ENCODE results near the gene HSD11B2. TPM values are rescaled to one million over a fixed set of nuclear protein-coding genes. Genes with fewer than 3 reads are reported as not detected.

The HSD11B2 gene
- total RNA-seq, 1 experiment from 2014 or later, result 33.5 TPM

DNA sequence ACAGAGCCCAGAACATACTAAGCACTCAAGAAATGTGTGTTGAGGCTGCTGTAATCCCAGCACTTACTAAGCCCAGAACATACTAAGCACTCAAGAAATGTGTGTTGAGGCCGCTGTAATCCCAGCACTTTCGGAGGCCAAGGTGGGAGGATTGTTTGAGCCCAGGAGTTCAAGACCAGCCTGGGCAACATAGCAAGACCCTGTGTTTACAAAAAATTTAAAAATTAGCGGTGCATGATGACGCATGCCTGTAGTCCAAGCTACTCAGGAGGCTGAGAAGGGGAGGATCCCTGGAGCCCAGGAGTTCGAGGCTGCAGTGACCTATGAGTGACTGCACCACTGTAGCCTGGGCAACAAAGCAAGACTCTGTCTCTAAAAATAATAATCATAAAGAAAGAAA lies 7.9 kb upstream of the HSD11B2 start:
- H3K4me3 Mint-ChIP-seq, result no peak overlapping the region
- H3T11ph ChIP-seq (ENCODE audit: low read length), result no peak overlapping the region
- H3K27me3 Mint-ChIP-seq (ENCODE audit: low read depth), result peaks cover under 1% of the 10 kb centered on the region; the same call in 1 of the 2 replicates
- H3K4me1 Mint-ChIP-seq, result peaks cover 57 to 63% of the 10 kb centered on the region in 2 experiments
- TF ChIP-seq, protein P1, sequence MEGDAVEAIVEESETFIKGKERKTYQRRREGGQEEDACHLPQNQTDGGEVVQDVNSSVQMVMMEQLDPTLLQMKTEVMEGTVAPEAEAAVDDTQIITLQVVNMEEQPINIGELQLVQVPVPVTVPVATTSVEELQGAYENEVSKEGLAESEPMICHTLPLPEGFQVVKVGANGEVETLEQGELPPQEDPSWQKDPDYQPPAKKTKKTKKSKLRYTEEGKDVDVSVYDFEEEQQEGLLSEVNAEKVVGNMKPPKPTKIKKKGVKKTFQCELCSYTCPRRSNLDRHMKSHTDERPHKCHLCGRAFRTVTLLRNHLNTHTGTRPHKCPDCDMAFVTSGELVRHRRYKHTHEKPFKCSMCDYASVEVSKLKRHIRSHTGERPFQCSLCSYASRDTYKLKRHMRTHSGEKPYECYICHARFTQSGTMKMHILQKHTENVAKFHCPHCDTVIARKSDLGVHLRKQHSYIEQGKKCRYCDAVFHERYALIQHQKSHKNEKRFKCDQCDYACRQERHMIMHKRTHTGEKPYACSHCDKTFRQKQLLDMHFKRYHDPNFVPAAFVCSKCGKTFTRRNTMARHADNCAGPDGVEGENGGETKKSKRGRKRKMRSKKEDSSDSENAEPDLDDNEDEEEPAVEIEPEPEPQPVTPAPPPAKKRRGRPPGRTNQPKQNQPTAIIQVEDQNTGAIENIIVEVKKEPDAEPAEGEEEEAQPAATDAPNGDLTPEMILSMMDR (conservative IDR thresholded peaks at IDR 0.05), result no peak
- no peak overlapping the region for H4K91ac ChIP-seq (ENCODE audit: insufficient read length, low read depth, low read length)
- H3K9ac ChIP-seq (ENCODE audit: extremely low read depth, insufficient read length, low read length), result no peak overlapping the region
- H3K9me3 Mint-ChIP-seq, result peaks cover 2 to 5% of the 10 kb centered on the region in 2 experiments; a peak in 3 of 5 replicates
- no peak overlapping the region for H2BK20ac ChIP-seq (ENCODE audit: low read depth, low read length, poor library complexity, severe bottlenecking)
- peaks cover 26% of the 10 kb centered on the region for H3K4me1 ChIP-seq (ENCODE audit: insufficient read depth, low read length)
- H3K56ac ChIP-seq (ENCODE audit: insufficient read length, low read depth, low read length), result no peak overlapping the region
- no peak overlapping the region for H3K23ac ChIP-seq (ENCODE audit: insufficient read length, low read depth, low read length)
- H3K36me3 Mint-ChIP-seq (ENCODE audit: insufficient read depth in 1 of 3, low read depth in 3 of 3), result peaks cover 0 to 4% (median 2%) of the 10 kb centered on the region in 3 experiments; a peak in 1 of 7 replicates
- H3K27ac Mint-ChIP-seq, result no peak overlapping the region; a peak in 2 of 7 replicates
- H3K4ac ChIP-seq (ENCODE audit: low read depth, low read length), result no peak overlapping the region
- no peak overlapping the region for H3K27ac ChIP-seq (ENCODE audit: insufficient read length, low read depth, low read length)
- H2AFZ ChIP-seq (ENCODE audit: low read length), result no peak overlapping the region
- no peak for DNase-seq
- H3K79me2 ChIP-seq (ENCODE audit: insufficient read depth, low read length), result no peaks in the 10 kb centered on the region
- no peaks in the 10 kb centered on the region for H3K23me2 ChIP-seq (ENCODE audit: insufficient read length, low read depth, low read length, poor library complexity, severe bottlenecking)
- no peaks in the 10 kb centered on the region; the same call in 1 of the 2 replicates for H3K27me3 ChIP-seq (ENCODE audit: insufficient read depth, low read length)
- H3K14ac ChIP-seq (ENCODE audit: insufficient read depth, low read length), result no peak overlapping the region
- H2AK5ac ChIP-seq (ENCODE audit: insufficient read length, low read length), result no peak overlapping the region
- H3K18ac ChIP-seq (ENCODE audit: insufficient read length, low read depth, low read length), result no peak overlapping the region
- H2BK120ac ChIP-seq (ENCODE audit: low read depth, low read length, poor library complexity, severe bottlenecking), result no peak overlapping the region
- H4K5ac ChIP-seq (ENCODE audit: insufficient read length, low read depth, low read length), result no peak overlapping the region
- H3K9me3 ChIP-seq (ENCODE audit: control insufficient read depth, low read depth, low read length), result no peaks in the 10 kb centered on the region
- WGBS (ENCODE audit: extremely low coverage, insufficient read length, low lambda C conversion rate), result no CpG with 5 or more reads among the region's 5 CpGs
- H3K79me1 ChIP-seq (ENCODE audit: insufficient read depth, low read depth, low read length, poor library complexity, severe bottlenecking), result no peaks in the 10 kb centered on the region
- no peak overlapping the region for H4K8ac ChIP-seq (replicated peaks; ENCODE audit: insufficient read length, low read depth, low read length)
- no peaks in the 10 kb centered on the region for H4K20me1 ChIP-seq (ENCODE audit: control insufficient read depth, insufficient read depth, insufficient read length)
- no peak overlapping the region for H2BK12ac ChIP-seq (ENCODE audit: insufficient read length, low read depth, low read length)
- H2BK5ac ChIP-seq (ENCODE audit: insufficient read length, low read length), result no peak overlapping the region
- no peak overlapping the region for H3K4me2 ChIP-seq (ENCODE audit: insufficient read depth, insufficient read length, low read length)
- H2BK15ac ChIP-seq (ENCODE audit: low read depth, low read length), result no peak overlapping the region

Measured in H9 (cell line).